ENCODE results near the gene SLC29A3.

The SLC29A3 gene

GRCh38 chr10:71394926-71395562, 76.0 kb downstream of the SLC29A3 start:
- DNase-seq, result no peak

- DNase-seq, result no peak
These were observed 76.6 kb downstream of the SLC29A3 start for GRCh38 chr10:71395621-71396020.

DNA sequence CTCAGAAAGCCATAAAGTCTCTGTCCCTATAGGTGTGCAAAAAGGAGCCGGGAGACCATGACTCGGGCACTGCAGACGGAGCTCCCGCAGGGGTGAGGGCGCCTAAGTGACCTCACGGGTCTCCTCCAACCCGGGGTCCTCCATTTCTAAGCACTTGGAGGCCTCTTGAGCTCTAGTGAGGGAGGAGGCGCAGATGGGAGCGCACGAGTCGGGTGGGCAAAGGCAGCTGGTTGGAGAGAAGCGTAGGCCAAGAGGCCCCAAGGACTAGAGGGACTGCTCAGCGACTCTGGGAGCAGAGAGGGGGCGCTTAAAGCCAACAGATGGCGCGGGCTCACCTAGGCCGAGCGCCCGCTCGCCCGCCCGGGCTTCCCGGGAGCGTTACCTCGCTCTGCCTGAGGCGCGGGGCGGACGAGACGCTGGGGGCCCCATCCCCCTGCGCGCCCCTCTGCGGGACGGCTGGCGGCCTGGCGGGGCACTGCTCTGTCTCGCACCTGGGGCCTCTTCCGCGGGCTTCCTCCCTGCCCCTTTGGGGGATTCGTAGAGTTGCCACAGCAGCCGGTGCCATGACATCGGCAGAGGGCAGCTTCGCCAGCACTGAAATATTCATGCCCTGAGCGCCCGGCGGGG, 77.1 kb downstream of the SLC29A3 start:
- no peak for DNase-seq

DNA sequence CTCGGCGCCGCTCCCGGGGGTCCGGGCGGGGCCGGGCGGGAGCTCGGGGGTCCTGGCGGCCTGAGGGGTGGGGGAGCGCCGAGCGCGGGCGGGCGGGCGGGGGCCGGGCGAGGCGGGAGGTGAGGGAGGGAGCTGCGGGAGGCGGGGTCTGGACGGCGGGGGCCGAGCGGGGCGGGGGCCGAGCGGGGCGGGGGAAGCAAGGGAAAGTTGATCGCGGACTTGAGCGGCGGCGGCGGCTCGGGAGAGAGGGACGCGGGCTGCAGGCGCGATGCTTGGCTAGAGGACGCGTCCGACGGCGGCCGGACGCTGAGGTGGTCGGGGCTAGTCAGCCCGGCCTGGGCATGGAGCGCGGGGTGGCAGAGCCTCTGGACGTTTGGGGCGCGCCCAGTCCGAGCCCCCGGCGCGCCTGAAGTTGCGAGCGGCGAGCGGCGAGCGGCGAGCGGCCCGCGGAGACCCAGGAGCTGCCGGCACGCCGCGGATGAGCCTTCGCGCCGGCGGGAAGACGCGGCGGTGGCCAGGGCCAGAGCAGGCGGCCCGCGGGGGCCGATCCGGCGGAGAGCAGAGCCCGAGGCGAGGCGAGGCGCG, 77.7 kb downstream of the SLC29A3 start, which contains the start of gene CDH23:
CDH23 (plus strand) TSS at position 210 of the 585 bp plus-strand sequence. CDS start 42,912 bp downstream, outside the sequence.
- no peak for DNase-seq

- no peak for DNase-seq
These were observed 78.5 kb downstream of the SLC29A3 start for GRCh38 chr10:71397296-71398212.

GRCh38 chr10:71398976-71399375, 79.9 kb downstream of the SLC29A3 start:
- no peak for DNase-seq

DNA sequence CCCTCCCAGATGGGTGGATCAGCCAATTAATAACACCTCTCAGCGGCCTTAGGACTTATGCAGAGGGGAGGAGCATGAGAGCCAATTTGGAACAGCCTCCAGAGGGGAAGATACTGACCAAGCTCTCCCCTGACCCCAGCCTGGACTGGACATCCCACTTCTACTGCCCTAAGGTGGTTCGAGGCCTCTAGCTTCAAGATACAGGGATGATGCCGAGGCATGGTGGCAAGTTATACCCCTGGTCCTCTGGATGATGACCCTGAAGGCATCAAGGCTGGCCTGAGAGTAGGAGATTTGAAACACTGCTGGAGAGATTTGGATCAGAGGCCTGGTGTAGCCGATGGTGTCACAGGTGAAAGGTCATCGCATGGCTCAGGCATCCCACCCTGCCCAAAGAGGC, 80.9 kb downstream of the SLC29A3 start:
- DNase-seq, result no peak

GRCh38 chr10:71401056-71401455, 82.0 kb downstream of the SLC29A3 start:
- no peak for DNase-seq

GRCh38 chr10:71402005-71402404, 82.9 kb downstream of the SLC29A3 start:
- no peak for DNase-seq

- no peak for DNase-seq
These were observed 85.6 kb downstream of the SLC29A3 start for GRCh38 chr10:71404503-71405295.

DNA sequence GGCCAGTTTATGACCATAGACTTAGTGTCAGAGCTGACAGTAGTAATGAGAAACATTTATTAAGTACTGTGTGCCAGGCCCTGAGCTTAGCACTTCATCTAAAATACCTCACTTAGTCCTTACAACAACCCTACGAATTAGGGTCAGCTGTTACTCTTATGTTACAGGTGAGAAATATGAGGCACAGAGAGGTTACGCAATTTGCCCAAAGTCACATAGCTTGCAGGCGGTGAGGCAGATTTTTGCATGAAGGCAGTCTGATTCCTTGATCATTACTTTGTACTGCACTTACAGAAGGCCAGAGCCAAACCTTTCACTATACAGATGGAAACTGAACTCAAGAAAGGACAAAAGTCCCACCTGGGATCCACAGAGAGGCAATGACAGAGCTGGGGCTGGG, 87.8 kb downstream of the SLC29A3 start:
- DNase-seq, result no peak

GRCh38 chr10:71408436-71409225, 89.6 kb downstream of the SLC29A3 start:
- no peak for DNase-seq

GRCh38 chr10:71409516-71410104, 90.6 kb downstream of the SLC29A3 start:
- no peak for DNase-seq

Data from cortex of kidney (tissue), 1 donor.